KG1 (cell line): ENCODE data around the gene GZMA.
"Not testable (repeated sequence)": the region's sequence is repeated elsewhere in the genome, so short reads cannot be mapped to it uniquely, and the experiment has no call there.

ENCODE experiments used
- DNase-seq: peaks from one replicate; lab custom pipeline; 2025; lab: John Stamatoyannopoulos, UW

The GZMA gene

DNA sequence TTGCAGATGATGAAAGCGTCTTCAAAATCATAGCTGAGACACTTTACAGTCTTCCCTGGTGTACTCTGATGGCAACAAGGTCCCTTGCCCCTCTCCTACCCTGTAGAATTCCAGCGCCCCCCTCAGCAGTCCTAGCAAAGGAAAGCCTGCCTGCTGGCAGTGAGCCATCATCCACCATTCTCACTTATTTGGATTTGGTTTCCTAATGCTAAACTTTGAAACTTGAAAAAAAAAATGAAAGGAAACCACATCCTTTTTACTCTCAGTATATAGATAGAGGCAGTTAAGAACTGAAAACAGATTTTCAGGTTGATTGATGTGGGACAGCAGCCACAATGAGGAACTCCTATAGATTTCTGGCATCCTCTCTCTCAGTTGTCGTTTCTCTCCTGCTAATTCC, at the start of gene GZMA:
Gene GZMA (plus strand): TSS at position 299 of the 400 bp plus-strand sequence. CDS start 37 bp downstream, at position 336.
- DNase-seq: no peak

DNA sequence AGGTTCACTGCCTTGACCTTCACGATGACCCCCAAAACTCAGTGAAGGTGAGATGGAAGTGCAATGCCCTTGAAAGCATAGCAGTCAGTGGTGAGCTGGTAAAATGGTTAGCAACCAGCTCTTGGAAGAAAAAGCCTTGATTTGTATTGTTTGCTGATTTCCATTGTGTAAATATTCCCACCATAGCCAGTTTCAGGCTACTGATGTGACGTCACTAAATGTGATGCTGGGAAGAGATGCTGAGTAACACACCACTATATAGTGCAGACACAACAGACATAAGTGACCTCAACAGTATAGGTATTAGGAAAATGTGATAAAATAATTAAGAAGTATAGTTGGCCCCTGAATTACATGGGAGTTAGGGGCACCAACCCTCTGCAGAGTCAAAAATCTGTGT, 47.3 kb upstream of the GZMA start:
- no peak for DNase-seq

DNA sequence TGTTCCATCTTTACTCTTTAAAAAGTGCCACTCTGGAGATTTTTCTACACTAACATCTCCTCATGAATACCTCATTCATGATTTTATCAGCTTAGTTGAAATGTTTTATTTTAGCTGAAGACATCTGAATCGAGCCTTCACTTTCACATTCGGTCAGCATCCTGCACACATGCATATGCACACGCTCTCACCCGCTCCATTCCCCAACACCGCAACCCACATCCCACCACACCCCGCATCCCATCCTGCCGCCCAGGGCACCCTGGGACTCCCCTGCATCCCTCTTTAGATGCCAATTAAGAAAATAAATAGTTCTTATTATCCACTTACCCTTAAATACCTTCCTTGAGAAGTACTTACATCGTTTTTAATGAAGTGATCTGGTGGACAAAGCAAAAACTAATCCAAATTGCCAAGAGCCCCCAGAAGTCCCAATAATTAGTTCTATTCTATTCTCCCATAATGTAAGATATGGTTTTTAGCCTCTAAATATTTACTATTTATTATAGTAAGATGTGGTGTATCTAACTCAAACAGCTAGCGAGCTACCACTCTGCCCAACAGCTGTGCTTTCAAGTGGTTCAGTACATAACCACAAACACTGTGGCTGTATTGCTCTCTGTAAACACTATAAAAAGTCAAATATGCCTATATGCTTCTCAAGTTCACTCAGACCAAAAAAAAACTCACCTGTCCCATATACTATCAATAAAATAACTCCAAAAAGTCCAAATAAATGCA, 40.2 kb upstream of the GZMA start:
- no peak for DNase-seq

DNA sequence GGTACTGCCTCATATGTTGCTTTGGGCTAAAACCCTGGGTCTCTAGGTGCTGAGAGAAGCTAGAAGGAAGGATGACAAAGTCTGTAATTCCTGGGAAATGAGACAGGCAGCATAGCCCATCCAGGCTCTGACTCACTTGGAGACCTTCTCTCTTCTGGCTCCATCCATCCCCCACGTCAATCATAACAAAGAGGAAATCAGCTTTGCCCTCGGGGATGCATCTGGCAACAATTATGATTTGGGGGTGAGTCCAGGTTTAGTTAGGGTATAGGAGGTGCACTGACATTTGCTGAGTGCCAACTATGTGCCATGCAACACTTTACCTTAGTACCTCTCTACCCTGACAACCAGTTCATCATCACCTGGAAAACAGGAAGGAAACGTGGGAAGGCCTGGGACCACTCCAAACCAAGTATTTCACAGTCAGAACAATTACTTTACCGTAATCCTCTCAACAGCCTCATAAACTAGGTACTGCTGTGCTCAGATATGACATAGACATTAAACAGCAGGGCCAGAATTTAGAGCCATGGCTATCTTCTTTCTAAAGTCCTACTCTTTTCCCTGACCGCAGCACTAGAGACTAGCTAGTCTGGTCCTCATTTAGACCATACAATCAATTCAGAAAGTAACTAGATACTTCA, 39.1 kb upstream of the GZMA start:
- DNase-seq: no peak

DNA sequence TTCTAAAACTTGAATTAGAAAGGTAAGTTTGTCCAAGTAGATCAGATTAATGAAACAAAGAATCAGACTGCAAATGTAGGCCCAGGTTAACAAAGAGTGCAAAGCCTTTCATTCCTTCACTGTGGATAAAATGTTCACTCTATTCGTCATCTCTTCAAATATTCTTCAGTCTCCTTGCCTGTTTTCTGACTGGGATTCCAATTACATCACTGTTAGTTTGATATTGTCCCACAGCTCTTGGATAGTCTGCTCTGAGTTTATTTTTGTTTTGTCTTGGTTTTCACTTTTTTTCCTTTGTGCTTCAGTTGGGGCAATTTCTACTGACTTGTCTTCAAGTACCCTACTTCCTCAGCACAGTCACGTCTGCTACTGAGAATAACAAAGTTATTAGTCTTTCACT, 38.5 kb upstream of the GZMA start:
- no peak for DNase-seq

DNA sequence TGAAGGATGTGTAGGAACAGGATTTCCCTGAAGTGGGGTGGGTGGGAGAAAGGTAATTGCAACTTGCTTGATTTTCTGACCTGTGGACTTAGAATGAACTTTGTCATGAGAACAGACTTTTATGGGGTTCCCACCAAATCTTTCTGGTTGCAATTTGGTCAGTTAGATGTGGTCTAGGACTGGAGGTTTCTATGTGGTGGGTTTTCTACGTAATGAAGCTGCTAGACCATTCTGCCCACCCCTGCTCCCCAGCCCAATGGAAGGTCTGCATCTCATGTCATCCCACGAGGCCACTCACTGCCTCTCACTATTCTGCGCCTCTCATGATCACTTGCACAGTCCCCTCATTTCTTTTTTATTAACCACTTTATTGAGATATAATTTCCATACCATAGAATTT, 37.9 kb upstream of the GZMA start:
- no peak for DNase-seq

DNA sequence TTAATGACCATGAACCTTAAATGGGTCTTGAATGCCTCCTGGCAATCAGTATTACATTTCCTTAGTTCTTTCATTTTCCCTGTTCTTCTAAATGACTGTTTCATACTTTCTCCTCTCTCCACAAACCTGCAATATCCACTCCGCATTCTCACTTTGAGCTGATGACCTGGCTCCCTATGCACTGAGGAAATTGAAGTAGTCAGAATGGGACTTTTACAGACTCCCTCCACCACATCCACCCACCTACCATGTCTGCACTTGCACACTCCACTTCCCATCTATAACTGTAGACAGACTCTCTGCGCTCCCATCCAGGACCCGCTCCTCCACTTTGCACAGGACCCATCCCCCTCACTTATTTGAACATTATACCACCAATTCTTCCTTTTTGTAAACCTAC, 36.2 kb upstream of the GZMA start:
- DNase-seq: no peak

DNA sequence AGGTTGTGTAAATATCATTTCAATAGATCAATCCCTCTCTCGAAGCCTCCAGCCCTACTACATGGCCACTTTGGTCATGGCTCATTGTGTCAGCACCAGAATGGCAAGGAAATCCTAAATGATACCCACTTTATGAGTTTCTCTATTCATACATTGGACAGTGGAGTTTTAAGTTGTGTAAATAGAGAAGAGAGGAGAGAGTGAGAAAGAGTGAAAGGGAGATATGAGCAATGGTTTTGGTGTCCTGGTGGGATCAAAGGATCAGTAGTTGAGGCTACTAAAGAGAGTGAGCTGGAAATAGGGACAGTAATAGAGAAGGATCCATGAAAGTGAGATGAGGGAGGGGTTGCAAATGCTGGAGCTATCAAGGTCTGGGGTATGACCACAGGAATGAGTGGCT, 31.5 kb upstream of the GZMA start:
- DNase-seq: no peak

DNA sequence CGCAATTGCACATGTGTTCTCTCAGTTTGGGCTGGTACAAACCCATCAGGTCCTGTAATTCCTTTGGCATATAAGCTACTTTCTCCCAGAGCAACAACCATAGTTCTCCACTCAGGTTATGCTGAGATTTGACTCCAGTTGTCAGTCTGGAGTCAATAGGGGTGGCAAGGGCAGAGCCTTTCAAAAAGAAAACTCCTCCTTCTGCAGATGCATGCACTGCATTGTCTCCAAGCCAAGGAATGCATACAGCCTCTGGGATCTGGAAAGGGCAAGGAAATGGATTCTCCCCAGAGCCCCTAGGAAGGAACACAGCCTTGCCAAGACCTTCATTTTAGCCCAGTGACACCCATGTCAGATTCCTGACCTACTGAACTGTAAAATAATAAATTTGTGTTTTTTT, 31.0 kb upstream of the GZMA start:
- no peak for DNase-seq

DNA sequence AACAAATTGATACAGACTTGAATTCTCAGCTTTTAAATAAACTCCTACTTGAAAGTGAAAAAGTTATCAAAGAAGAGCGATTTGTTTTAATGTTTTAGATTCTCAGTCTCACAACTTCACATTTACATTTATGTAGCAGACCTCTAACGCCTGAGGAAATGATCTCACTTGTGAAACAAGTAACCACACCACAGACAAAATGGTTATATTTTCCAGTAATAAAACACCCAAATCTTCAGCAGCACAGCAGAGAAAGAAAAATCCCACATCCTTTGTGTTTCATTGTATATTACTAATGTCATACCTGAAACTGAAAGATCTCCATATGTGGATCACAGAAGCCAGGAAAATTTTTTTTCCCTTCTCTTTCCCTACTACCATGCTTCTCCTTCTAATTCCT, 29.8 kb upstream of the GZMA start:
- DNase-seq: no peak

DNA sequence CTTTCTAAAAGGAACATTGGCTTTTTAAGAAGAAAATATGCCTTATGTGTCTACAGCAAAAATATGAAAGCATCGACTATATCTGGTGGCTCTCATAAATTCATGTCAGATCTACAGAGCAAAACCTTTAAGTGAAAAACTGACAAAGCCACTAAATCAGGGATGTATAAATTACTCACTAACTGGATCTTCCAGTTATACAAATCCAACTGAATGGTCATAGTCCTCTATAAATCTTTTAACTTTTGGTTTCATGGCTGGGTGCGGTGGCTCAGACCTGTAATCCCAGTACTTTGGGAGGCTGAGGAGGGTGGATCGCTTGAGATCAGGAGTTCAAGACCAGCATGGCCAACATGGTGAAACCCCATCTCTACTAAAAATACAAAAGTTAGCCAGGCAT, 29.2 kb upstream of the GZMA start:
- no peak for DNase-seq

DNA sequence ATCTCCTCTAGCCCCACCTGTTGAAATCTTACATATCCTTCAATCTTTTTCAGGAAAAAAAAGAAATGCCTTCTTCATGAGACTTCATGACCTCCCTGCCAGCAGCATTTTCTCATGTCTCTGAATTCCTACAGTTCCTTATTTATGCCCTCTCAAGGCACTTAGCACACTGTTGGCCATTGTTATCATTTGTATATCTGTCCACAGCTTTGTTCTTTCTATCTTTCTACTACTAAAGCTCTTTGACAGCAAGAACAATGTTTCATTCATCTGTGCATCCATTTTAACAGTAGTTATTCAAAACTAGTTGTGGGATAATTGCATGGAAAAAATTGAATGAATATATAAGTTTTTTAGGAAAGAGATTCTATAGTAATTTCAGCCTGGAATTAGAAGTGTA, 20.9 kb upstream of the GZMA start:
- no peak for DNase-seq

DNA sequence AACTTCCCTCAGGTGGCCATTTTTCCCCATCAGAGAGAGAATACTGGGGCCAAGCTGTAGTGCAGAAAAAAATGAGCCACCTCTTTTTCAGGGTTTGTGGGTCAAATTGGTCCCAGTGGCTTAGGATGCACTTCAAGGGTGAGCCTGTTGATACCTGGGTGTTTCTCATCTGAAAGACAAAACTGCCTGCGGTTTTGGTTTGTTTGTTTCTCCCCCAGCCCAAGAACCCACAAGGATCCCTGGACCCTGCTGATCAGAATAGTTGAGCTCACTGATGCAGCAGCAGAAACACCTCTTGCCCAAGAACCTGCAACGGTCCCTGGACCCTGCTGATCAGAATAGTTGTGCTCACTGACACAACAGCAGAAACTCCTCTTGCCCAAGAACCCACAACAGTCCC, 13.1 kb upstream of the GZMA start:
- not testable (repeated sequence) for DNase-seq

DNA sequence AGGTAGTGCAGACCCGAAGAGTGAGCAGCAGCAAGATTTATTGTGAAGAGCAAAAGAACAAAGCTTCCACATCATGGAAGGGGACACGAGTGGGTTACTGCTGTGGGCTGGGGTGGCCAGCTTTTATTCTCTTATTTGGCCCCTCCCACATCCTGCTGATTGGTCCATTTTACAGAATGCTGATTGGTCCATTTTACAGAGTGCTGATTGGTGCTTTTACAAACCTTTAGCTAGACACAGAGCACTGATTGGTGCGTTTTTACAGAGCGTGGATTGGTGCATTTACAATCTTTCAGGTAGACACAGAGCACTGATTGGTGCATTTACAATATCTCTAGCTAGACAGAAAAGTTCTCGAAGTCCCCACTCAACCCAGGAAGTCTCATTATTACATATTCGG, 11.4 kb upstream of the GZMA start:
- not testable (repeated sequence) for DNase-seq

DNA sequence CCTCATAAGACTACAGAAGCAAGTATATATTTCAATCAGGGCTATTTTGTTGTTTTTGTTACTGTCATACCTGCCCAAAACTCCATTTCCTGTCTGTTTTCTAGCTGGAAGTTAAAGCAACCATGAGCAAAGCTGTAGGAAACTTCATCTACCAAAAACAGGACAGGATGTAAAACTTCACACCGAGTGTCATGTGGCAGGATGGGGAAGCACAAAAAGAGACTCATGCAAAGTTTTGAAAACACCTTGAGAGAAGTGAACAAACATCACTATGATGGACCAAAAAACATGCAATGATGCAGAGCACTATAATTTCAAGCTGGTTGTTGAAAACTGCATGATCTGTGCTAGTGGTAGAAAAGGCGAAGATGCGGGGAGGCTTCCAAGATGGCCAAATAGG, 6.3 kb upstream of the GZMA start:
- no peak for DNase-seq

DNA sequence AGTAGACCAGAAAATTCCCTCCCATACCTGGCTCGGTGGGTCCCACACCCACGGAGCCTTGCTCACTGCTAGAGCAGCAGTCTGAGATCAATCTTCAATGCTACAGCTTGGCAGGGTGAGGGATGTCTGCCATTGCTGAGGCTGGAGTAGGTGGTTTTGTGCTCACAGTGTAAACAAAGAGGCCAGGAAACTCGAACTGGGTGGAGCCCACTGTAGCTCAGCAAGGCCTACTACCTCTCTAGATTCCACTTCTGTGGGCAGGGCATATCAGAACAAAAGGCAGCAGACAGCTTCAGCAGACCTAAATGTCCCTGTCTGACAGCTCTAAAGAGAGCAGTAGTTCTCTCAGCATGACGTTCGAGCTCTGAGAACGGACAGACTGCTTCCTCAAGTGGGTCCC, 5.6 kb upstream of the GZMA start:
- DNase-seq: no peak

DNA sequence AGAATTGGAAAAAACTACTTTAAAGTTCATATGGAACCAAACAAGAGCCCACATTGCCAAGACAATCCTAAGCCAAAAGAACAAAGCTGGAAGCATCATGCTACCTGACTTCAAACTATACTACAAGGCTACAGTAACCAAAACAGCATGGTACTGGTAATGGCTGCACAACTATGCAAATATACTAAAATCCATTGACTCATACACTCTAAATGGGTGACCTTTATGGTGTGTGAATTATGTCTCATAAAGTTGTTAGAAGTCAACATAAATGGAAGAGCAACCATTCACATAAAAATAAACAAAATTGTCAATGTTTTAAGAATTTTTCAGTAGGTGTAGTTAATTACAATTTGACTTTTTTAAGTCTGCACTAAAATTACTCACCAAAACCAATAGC, 1.3 kb upstream of the GZMA start:
- DNase-seq: not testable (repeated sequence)

DNA sequence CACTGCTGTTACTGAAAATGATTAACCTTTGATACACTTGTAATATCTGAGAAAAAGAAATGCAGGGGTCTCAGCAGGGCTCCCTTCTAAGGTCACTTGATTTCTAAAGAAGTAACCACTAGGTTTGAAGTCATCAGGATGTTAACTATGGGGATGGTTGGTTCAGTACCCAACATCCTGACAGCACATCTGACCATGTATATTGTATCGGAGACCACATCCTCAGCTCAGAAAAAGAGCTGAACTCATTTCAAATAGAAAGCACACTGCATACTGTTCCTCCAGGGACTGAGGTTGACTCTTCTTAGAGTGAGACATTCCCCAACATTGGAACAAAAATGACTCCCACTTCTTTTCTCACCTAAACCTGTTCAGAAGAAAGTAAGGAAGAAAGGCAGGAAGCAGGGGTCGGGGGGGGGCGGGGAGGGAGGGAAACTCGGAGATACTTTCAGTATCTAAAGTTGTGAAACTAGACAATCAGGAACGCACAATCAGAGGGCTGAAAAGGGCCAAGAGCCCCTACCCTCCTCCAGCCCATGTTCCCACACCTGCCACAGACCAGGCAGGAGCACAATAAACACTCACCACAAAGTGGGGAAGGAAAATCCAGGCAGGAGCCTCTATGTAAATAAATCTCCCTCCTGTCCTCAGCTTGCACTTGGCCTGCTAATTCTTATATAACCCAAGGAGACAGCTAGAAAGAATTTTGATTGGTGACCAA, 730 bp upstream of the GZMA start:
- no peak for DNase-seq

DNA sequence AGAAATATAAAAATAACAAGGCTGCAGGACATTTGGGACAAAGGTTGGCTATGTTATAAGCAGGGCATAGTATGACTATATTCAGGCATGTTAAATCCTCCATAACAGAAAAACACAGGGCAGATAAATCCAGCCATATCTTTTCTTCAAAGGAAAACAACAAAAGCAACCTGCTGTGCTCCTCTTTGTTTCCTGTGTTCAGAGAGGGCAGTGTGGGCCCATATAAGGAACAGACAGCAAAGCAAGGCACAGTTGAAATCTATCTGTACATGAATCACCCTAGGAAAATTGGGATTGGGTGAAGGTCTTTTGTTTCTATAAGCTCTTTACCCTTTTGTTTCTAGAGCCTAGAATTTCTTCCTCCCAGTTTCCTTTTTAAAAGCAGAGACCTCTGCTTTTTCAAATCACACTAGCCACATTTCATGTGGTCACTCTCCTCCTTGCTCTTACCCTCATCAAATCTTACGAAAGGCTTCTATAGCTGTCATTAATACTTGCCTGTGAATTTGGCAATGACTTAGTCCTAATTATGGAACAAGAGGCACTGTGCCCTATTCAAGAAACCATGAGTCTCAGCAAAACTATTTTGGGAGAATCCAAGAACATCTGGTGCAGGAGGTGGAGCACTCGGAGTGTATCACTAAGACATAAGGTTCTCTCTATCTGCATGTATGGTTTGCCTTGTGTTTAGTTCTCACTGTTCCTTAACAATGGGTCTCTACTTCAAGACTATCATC, 1.8 kb downstream of the GZMA start:
- DNase-seq: no peak

DNA sequence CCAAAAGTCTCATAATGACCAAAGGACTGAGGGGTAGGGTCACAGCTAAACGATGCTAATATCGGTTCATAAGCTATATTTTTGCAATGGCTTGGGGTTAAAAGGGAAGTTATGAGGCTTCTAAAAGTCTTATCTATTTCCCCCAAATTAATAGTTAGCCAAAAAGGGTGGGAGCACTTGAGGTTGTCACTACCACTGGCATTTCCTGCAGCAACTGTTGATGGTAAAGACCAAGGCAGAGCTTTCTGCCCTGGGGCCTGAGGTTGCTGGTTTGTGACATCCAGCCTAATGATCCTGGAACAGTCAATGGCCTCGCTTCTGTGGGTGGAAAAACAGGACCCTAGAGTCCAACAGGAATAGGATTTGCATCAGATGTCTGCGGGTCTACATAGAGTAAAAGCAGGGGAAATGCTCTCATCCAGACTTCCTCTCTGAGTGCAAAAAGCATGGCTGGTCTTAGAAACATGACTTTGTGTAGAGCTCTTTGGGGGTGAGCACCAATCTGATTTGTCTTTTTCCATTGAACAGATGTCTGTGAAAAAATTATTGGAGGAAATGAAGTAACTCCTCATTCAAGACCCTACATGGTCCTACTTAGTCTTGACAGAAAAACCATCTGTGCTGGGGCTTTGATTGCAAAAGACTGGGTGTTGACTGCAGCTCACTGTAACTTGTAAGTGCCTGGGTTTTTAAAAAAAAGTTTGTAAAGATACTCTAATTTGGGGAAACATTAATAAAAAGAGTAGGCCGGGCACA, 2.7 kb downstream of the GZMA start:
- DNase-seq: no peak

DNA sequence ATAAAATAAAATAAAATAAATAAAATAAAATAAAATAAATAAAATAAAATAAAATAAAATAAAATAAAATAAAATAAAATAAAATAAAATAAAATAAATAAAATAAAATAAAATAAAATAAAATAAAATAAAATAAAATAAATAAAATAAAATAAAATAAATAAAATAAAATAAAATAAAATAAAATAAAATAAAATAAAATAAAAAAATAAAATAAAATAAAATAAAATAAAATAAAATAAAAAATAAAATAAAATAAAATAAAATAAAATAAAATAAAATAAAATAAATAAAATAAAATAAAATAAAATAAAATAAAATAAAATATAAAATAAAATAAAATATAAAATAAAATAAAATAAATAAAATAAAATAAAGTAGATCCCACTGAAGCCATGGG, 3.5 kb downstream of the GZMA start:
- not testable (repeated sequence) for DNase-seq

DNA sequence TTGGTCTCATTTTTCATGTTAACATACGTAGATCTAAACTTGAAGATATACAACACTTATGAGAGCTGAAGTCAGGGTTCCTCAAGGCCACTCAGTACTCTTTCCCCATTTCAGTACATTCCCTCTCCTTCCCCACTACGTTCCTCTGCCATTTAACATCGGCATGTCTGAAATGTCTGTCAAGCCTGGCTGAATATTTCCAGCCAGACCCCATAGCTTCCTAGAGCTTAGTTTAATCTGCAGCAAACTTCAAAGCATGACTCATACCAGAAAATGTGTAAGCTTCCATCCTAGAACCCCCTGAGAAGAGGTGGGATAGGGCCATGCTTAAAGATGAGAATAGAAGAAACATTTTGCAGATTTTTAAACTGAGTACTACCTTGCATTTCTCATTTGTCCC, 6.2 kb downstream of the GZMA start:
- DNase-seq: no peak
